Thyroid gland (tissue), 4 donors: ENCODE data around the gene PNPLA3.

ENCODE experiments used
- CTCF ChIP-seq, 6 experiments: fragments of 200-600 bp in 3 of 6; fragments of 450-650 bp in 3 of 6; sonication (generic) in 3 of 6; IDR thresholded peaks; one replicate each; pipeline ENCODE4 v1.5.1; 2016 to 2019; ENCODE audit warnings: antibody characterized with exemption in 6 of 6, mild to moderate bottlenecking in 2 of 6, inconsistent platforms in 1 of 6, moderate library complexity in 1 of 6
- POLR2A ChIP-seq, 2 donors: fragments of 450-650 bp; IDR thresholded peaks; one replicate each; pipeline ENCODE4 v1.6.1; 2017; ENCODE audit warnings: antibody characterized with exemption in 2 of 2, mild to moderate bottlenecking in 2 of 2, moderate library complexity in 1 of 2

- TF ChIP-seq POLR2A (IDR thresholded peaks at IDR 0.05) (no peak), CTCF (IDR thresholded peaks at IDR 0.05) (no peak)
Observed at GRCh38 chr22:43990044-43990443, 66.4 kb downstream of the PNPLA3 start.
